Peyer's patch (tissue), 4 donors: ENCODE data around the gene SEPHS2.

Experiments used
- CTCF ChIP-seq, 6 experiments: fragments of 450-650 bp in 4 of 6; fragments of 200-600 bp in 2 of 6; sonication (generic) in 1 of 6; IDR thresholded peaks; one replicate each; pipeline ENCODE4 v1.5.1; 2017 to 2019; ENCODE audit warnings: antibody characterized with exemption in 6 of 6, mild to moderate bottlenecking in 3 of 6, moderate library complexity in 1 of 6
- POLR2A ChIP-seq, 2 donors: fragments of 450-650 bp; IDR thresholded peaks; one replicate each; pipeline ENCODE4 v1.5.1; 2017; ENCODE audit warnings: antibody characterized with exemption in 2 of 2, mild to moderate bottlenecking in 2 of 2, moderate library complexity in 2 of 2

GRCh38 chr16:30493941-30494488 is 48.3 kb upstream of the SEPHS2 start:
- TF ChIP-seq CTCF (IDR thresholded peaks at IDR 0.05) = no peak
- no peak for TF ChIP-seq POLR2A (IDR thresholded peaks at IDR 0.05)
